ENCODE measurements around the gene NPHP4.

DNA sequence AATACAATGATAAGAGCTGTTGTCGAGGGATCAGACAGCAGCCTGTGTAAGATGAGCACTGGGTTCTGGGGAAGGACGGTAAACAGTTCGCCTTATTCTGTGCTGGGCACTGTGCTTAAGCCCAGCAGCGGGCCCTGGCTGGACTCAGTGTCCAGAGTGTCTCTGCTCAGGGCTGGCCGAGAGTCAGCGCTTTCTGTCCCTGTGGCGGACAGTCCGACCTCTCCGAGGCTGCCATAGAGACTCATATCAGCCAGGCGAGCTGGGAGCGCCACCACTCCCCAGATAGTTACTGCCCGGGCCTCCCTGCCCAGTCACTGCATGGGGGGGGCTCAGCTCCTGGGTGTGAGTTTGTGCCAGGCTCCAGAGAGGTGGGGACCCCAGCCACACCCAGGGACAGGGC lies 14.7 kb upstream of the NPHP4 start:
- TF ChIP-seq, protein P1, sequence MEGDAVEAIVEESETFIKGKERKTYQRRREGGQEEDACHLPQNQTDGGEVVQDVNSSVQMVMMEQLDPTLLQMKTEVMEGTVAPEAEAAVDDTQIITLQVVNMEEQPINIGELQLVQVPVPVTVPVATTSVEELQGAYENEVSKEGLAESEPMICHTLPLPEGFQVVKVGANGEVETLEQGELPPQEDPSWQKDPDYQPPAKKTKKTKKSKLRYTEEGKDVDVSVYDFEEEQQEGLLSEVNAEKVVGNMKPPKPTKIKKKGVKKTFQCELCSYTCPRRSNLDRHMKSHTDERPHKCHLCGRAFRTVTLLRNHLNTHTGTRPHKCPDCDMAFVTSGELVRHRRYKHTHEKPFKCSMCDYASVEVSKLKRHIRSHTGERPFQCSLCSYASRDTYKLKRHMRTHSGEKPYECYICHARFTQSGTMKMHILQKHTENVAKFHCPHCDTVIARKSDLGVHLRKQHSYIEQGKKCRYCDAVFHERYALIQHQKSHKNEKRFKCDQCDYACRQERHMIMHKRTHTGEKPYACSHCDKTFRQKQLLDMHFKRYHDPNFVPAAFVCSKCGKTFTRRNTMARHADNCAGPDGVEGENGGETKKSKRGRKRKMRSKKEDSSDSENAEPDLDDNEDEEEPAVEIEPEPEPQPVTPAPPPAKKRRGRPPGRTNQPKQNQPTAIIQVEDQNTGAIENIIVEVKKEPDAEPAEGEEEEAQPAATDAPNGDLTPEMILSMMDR (IDR thresholded peaks at IDR 0.05): no peak
- TF ChIP-seq POLR2A (IDR thresholded peaks at IDR 0.05): no peak
- TF ChIP-seq POLR2AphosphoS5 (IDR thresholded peaks at IDR 0.05; ENCODE audit: insufficient read depth in 1 of 2, low read depth in 1 of 2): no peak
